Ascending aorta (tissue), 2 donors: ENCODE measurements around the gene GAST. TPM values are rescaled to one million over a fixed set of nuclear protein-coding genes. Genes with fewer than 3 reads are reported as not detected.

Source experiments
- DNase-seq, 2 donors: peaks; one replicate each; pipeline ENCODE4 v3.0.0-alpha.2; 2019; ENCODE audit warnings: low spot score in 2 of 2
- H3K27ac ChIP-seq, 2 donors: fragments of 200-600 bp; sonication (generic); one replicate each; pipeline ENCODE4 v1.5.1; 2016 to 2017; ENCODE audit warnings: mild to moderate bottlenecking in 1 of 2
- H3K27me3 ChIP-seq: fragments of 200-600 bp; sonication (generic); one replicate; pipeline ENCODE4 v1.5.1; 2017
- H3K36me3 ChIP-seq, 2 donors: fragments of 200-600 bp; sonication (generic); one replicate each; pipeline ENCODE4 v1.5.1; 2016
- H3K4me1 ChIP-seq, 2 donors: fragments of 200-600 bp; sonication (generic); one replicate each; pipeline ENCODE4 v1.5.1; 2016 to 2017; ENCODE audit warnings: mild to moderate bottlenecking in 1 of 2
- H3K4me3 ChIP-seq, 2 donors: fragments of 200-600 bp; sonication (generic); one replicate each; pipeline ENCODE4 v1.5.1; 2016 to 2017; ENCODE audit warnings: mild to moderate bottlenecking in 1 of 2
- H3K9me3 ChIP-seq, 2 donors: fragments of 200-600 bp; sonication (generic); one replicate each; pipeline ENCODE4 v1.5.1; 2016
- CTCF ChIP-seq, 3 experiments: fragments of 200-600 bp in 2 of 3; fragments of 450-650 bp in 1 of 3; sonication (generic) in 2 of 3; IDR thresholded peaks; one replicate each; pipeline ENCODE4 v1.5.1; 2016 to 2019; ENCODE audit warnings: antibody characterized with exemption in 3 of 3, mild to moderate bottlenecking in 1 of 3, moderate library complexity in 1 of 3
- intact Hi-C: fragments of 100-400 bp; cut with DNase I; formaldehyde crosslinking; loops from one replicate; pipeline ENCODE4 v1.15.1; 2023
- total RNA-seq: library from RNA; depleted of rRNA; stranded (reverse); fragments of >200 nt; gene quantifications from one replicate; pipeline ENCODE4 v1.1.0, GENCODE V29; 2016

Gene GAST
- total RNA-seq, 1 donor from 2014 or later: not detected

DNA sequence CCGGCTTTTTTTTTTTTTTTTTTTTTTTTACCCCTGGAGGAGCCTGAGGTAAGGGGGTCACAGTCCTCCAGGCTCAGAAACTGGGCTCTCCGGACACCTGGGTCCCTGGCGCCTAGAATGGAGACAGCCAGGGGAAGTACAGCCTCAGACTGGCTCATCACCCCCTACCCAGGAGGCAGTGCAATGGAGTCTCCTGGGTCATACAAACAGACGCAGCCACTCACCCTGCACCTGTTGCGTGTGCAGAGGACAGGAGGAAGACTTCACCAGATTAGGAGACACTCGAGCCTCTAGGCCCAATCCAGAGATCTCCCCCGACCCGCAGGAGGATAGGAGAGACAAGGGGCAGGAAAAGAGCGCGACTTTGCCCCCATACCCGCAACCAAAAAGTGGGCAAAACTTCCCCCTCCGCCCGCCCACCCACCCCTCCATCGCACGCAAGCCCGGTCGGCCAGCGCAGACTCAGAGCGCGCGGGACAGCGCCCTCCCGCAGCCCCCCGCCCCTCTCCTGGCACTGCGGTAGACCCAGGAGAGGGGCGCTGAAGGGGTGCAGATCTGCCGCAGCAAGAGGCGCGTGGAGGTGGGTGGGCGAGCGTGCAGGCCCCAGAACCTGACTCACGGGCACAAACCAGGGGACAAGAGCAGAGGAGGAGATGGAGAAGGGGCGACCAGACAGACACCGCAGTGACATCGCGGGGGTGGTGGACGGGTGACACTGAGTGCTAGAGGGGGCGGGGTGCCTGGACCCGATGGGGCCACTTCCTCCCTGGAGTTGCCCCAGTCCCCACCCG is 21.4 kb downstream of the GAST start:
- Histone ChIP-seq H3K27ac (no peak overlapping the region), H3K36me3 (no peaks in the 10 kb centered on the region), H3K4me1 (peaks cover 6 to 16% of the 10 kb centered on the region in 2 donors), H3K9me3 (no peaks in the 10 kb centered on the region), H3K27me3 (peaks cover 16% of the 10 kb centered on the region), H3K4me3 (peak overlapping the region; percentile 52 to 57)
- intact Hi-C loops: loop anchor here (10.0 kb wide), 1 partner anchor 141 kb away; no protein-coding TSS in a partner anchor
- DNase-seq: no peak
- TF ChIP-seq CTCF (IDR thresholded peaks at IDR 0.05): no peak

- peaks cover 16% of the 10 kb centered on the region for H3K27me3 ChIP-seq
- intact Hi-C loops: loop anchor here (10.0 kb wide), 1 partner anchor 140 kb away; no protein-coding TSS in a partner anchor
- peaks cover 6 to 16% of the 10 kb centered on the region in 2 donors for H3K4me1 ChIP-seq
- peak in 1 of 2 donors; percentile 67 for DNase-seq
- no peaks in the 10 kb centered on the region for H3K36me3 ChIP-seq
- no peak within 1 kb of the TSS for H3K27ac ChIP-seq
- H3K9me3 ChIP-seq: no peaks in the 10 kb centered on the region
- no peak for TF ChIP-seq CTCF (IDR thresholded peaks at IDR 0.05)
- H3K4me3 ChIP-seq: peak within 1 kb of the TSS; percentile 52 to 57
These were observed 22.2 kb downstream of the GAST start, which contains the start of gene HAP1 for GRCh38 chr17:41734139-41734948. TSS of gene HAP1 (minus strand) at chr17:41734643. CDS start at chr17:41734634, 9 bp downstream.

- peaks cover 16% of the 10 kb centered on the region for H3K27me3 ChIP-seq
- H3K9me3 ChIP-seq: no peaks in the 10 kb centered on the region
- H3K4me1 ChIP-seq: peaks cover 6 to 16% of the 10 kb centered on the region in 2 donors
- peak overlapping the region; percentile 52 to 57 for H3K4me3 ChIP-seq
- no peak overlapping the region for H3K27ac ChIP-seq
- intact Hi-C loops: loop anchor here (10.0 kb wide), 1 partner anchor 140 kb away; no protein-coding TSS in a partner anchor
- no peaks in the 10 kb centered on the region for H3K36me3 ChIP-seq
- no peak for TF ChIP-seq CTCF (IDR thresholded peaks at IDR 0.05)
- DNase-seq: no peak
These were observed 22.8 kb downstream of the GAST start for GRCh38 chr17:41734949-41735313.

GRCh38 chr17:41735744-41736143 is 23.6 kb downstream of the GAST start:
- no peak for TF ChIP-seq CTCF (IDR thresholded peaks at IDR 0.05)
- intact Hi-C loops: loop anchor here (10.0 kb wide), 1 partner anchor 139 kb away; no protein-coding TSS in a partner anchor
- Histone ChIP-seq H3K9me3 (no peaks in the 10 kb centered on the region), H3K27ac (no peak overlapping the region), H3K27me3 (peaks cover 16% of the 10 kb centered on the region), H3K4me1 (peaks cover 6 to 16% of the 10 kb centered on the region in 2 donors), H3K36me3 (no peaks in the 10 kb centered on the region), H3K4me3 (no peak overlapping the region)
- no peak for DNase-seq

GRCh38 chr17:41736983-41737679 is 25.0 kb downstream of the GAST start:
- Histone ChIP-seq H3K4me1 (peaks cover 6 to 16% of the 10 kb centered on the region in 2 donors), H3K9me3 (no peaks in the 10 kb centered on the region), H3K36me3 (no peaks in the 10 kb centered on the region), H3K27me3 (peaks cover 16% of the 10 kb centered on the region), H3K27ac (no peak overlapping the region), H3K4me3 (no peak overlapping the region)
- TF ChIP-seq CTCF (IDR thresholded peaks at IDR 0.05): no peak
- intact Hi-C loops: loop anchor here (10.0 kb wide), 1 partner anchor 138 kb away; no protein-coding TSS in a partner anchor
- no peak for DNase-seq
